ENCODE results near the gene SPTBN5.

Gene SPTBN5

GRCh38 chr15:41906608-41907007, 12.8 kb upstream of the SPTBN5 start:
- no peak for DNase-seq (ENCODE audit: low read depth)
- H3K4me3 ChIP-seq (ENCODE audit: low read depth, low read length) = no peak overlapping the region

- H3K4me3 ChIP-seq (ENCODE audit: low read depth, low read length) = no peak overlapping the region
- DNase-seq (ENCODE audit: low read depth) = no peak
These were observed 11.4 kb upstream of the SPTBN5 start for GRCh38 chr15:41905036-41905793.

GRCh38 chr15:41904541-41905005, 10.7 kb upstream of the SPTBN5 start:
- H3K4me3 ChIP-seq (ENCODE audit: low read depth, low read length) = no peak overlapping the region
- no peak for DNase-seq (ENCODE audit: low read depth)

DNA sequence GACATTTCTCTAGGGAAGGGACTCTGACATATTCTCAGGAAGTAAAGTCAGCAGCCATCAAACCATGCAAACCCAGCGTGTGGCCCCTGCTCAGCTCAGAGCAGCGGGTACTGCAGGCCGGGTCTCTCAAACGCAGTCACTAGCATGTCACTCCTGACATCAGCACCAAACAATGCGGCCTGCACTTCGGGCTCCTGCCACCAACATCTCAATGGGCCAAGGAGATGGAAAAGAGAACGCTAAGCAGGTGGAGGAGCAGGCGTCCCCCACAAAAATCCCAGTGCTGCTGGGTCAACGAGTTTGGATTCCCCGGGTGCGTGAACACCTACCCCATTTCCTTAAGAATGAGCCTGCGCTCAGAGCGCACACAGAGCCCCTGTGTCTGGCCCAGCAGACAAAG, 9.9 kb upstream of the SPTBN5 start:
- DNase-seq (ENCODE audit: low read depth) = no peak
- no peak overlapping the region for H3K4me3 ChIP-seq (ENCODE audit: low read depth, low read length)

DNA sequence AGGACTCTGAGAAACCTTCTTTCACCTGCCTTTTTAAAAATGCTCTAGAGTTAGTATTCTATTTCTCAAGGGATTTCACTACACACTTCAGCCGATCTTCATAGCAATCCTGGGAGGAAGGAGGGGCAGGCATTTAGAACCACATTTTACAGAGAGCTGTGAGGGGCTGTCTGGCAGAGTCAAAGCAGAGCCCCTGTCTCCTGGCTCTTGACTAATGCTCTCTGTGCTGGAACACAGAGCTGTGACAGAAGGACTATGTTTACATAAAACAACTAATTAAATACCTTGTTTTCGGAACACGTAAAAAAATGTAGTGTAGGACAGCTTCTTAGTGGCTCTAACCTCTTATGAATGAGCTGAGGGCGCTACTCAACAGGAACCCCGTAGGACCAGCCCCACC, 7.6 kb upstream of the SPTBN5 start:
- no peak overlapping the region for H3K4me3 ChIP-seq (ENCODE audit: low read depth, low read length)
- DNase-seq (ENCODE audit: low read depth) = no peak

GRCh38 chr15:41900526-41901380, 6.9 kb upstream of the SPTBN5 start:
- no peak overlapping the region for H3K4me3 ChIP-seq (ENCODE audit: low read depth, low read length)
- DNase-seq (ENCODE audit: low read depth) = no peak

DNA sequence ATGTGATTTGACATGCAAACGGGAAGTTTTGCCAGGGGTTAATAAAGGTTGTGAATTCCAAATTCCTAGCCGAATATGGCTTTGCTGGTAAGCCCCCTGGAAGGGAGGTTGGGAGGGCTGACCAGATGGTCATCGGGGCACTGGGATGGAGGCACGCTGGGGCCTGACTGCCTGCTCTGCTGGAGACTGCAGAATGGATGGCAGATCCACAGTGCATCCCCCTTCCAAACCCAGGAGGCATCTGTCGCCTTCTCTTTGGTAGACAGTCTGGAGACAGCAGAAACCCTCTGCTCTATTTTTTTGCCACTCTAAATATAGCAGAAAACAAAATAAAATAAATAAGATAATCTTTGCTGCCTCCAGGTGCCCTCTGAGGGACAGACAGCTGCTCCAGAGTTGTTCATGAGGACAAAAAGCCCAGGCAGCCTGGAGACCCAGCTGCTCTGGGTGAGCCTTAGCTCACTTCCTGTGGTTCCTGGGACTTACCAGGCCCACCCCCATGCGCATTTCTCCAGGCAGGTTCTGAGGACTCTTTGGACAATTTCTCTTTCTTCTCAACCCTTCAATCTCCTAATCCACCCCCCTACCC, 6.1 kb upstream of the SPTBN5 start:
- DNase-seq (ENCODE audit: low read depth) = no peak
- no peak overlapping the region for H3K4me3 ChIP-seq (ENCODE audit: low read depth, low read length)

- no peak for DNase-seq (ENCODE audit: low read depth)
- no peak overlapping the region for H3K4me3 ChIP-seq (ENCODE audit: low read depth, low read length)
These were observed 3.5 kb upstream of the SPTBN5 start for GRCh38 chr15:41897363-41897799.

DNA sequence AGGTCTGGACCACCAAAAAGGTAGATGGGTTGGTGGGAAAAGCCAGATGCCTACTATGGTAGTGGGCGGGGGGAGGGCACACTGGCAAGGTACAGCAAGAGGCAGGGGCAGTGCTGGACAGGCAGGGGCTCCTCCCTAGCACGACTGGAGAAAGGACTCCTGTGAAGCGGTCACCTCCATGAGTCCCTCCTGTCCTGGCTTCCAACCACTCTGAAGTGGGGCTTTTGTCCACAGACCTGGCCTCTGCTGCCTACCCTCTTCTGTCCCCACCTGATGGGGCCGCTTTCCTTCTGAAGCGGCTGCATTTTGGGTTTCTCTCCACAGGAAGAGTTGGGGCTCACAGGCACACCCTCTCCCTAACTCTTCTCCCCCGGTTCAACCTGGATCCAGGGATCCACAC, 2.7 kb upstream of the SPTBN5 start:
- no peak overlapping the region for H3K4me3 ChIP-seq (ENCODE audit: low read depth, low read length)
- no peak for DNase-seq (ENCODE audit: low read depth)

- DNase-seq (ENCODE audit: low read depth) = no peak
- no peak overlapping the region for H3K4me3 ChIP-seq (ENCODE audit: low read depth, low read length)
These were observed 2.1 kb upstream of the SPTBN5 start for GRCh38 chr15:41895957-41896356.

DNA sequence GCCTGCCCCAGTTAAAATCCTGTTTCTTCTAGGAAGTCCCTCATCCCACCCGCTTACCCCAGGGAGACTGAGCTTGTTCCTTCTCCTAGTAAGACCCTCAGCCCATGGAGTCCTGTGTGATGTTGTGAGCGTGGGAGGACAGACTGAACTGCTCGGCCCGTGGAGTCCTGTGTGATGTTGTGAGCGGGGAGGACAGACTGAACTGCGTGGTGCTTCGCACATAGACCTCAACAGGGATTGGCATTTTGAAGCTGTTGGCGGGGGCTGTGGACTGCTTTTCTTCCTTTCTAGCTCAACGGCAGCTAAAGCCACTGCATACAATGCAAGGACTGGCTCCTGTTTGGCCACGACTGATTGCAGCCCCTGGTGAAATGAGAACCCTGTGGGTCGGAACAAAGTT, 1.6 kb upstream of the SPTBN5 start:
- H3K4me3 ChIP-seq (ENCODE audit: low read depth, low read length) = no peak overlapping the region

GRCh38 chr15:41894791-41895463, 1.1 kb upstream of the SPTBN5 start:
- H3K4me3 ChIP-seq (ENCODE audit: low read depth, low read length) = peak overlapping the region; percentile 5
- peak; percentile 35 for DNase-seq (ENCODE audit: low read depth)

More for the DNA sequence above, 1.6 kb upstream of the SPTBN5 start:
- no peak for DNase-seq (ENCODE audit: low read depth)

DNA sequence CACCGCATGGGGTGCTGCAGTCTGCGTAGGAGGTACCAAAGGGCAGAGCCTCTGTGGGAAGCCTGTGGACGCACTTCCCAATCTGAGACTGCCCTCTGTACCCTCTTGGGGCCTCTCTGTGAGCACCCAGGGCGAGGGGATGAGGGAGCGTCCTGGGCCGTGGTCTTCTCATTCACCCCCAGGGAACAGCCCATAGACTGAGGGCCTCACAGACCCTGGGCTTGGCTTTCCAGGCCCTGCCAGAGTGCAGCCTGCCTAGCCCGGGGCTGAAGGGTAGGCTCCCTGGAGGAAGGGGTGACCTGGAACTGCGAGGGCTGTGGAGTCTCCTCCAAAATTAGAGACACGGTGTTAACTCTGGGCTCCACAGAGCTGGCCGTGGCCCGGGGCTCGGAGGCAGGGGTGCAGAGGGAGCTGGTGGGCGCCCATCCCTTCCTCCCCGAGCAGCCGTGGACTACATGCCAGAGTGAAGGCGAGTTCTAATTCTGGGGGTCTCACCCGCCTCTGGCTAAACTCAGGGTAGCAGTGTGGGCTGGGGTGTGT, 468 bp upstream of the SPTBN5 start:
- H3K4me3 ChIP-seq (ENCODE audit: low read depth, low read length) = no peak overlapping the region
- no peak for DNase-seq (ENCODE audit: low read depth)

DNA sequence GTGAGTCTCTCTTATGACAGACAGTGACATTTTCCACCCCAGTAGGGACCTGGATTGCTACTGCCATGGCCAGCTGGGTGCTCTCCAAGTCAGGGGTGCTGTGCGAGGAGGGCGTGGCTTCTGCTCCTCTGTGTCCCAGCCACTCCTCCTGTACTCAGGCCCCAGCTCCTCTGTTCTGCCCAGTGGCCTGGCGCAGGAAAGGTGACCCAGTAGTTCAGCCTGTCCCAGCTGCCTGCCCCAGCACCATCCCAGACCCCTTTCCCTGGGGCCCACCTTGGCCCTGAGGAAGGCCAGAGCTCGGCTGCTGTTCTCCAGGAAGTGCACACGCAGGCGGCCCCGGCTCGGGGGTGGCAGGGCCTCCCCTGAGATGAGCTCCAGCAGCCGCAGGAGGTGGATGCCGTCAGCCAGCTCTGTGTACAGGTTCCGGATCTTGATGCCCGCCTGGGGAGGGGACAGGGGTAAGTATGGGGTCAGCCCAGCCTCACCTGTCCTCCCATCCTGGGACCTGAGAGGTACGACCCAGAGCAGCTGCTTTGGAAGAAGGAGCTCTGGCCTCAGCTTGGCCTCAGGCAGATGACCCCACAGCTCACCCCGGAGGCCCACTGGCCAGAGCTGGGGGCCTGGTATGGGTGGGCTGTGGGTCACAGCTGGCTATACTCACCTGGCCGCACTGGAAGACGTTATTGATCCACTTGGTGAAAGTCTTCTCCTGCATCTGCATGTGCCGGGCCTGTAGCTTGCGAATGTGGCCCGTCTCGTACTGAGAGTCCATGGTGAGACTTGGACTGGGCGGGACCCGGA, 1.0 kb downstream of the SPTBN5 start:
- DNase-seq (ENCODE audit: low read depth) = no peak
- H3K4me3 ChIP-seq (ENCODE audit: low read depth, low read length) = no peak overlapping the region

- DNase-seq (ENCODE audit: low read depth) = no peak
- H3K4me3 ChIP-seq (ENCODE audit: low read depth, low read length) = no peak overlapping the region
These were observed 1.9 kb downstream of the SPTBN5 start for GRCh38 chr15:41891946-41892345.

DNA sequence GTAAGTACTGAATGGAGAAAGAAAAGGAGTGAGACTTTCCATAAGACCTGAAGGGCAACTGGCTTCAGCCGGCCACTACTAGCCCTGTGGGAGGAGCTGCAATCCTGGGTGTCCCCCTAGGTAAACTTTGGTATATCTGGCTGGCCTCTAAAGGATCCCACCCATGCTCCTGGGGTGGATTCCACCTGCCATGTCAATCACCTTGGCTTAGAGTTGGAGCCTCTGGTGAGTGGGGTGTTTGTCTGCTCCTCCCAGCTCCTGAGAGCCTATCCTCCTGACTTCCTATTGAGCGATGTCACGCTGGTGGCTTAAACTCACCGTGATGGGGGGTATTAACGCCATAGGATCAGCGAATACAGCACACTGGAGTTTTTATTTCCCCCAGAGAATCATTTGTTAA, 2.6 kb downstream of the SPTBN5 start:
- DNase-seq (ENCODE audit: low read depth) = no peak
- H3K4me3 ChIP-seq (ENCODE audit: low read depth, low read length) = no peak overlapping the region

GRCh38 chr15:41890050-41890690, 3.7 kb downstream of the SPTBN5 start:
- DNase-seq (ENCODE audit: low read depth) = no peak
- no peak overlapping the region for H3K4me3 ChIP-seq (ENCODE audit: low read depth, low read length)

GRCh38 chr15:41888662-41889253, 5.1 kb downstream of the SPTBN5 start:
- no peak overlapping the region for H3K4me3 ChIP-seq (ENCODE audit: low read depth, low read length)
- DNase-seq (ENCODE audit: low read depth) = no peak

Measured in skeletal muscle cell (primary cell).